Retina (tissue), 1 donor: Measurements from ENCODE around the gene FN3K.
"Not testable (repeated sequence)": the region's sequence is repeated elsewhere in the genome, so short reads cannot be mapped to it uniquely, and the experiment has no call there.

Source experiments
- DNase-seq: peaks from one replicate; pipeline ENCODE4 v3.0.0-alpha.2; 2016

FN3K gene

GRCh38 chr17:82737967-82738877 is 2.8 kb downstream of the FN3K start:
- no peak for DNase-seq

DNA sequence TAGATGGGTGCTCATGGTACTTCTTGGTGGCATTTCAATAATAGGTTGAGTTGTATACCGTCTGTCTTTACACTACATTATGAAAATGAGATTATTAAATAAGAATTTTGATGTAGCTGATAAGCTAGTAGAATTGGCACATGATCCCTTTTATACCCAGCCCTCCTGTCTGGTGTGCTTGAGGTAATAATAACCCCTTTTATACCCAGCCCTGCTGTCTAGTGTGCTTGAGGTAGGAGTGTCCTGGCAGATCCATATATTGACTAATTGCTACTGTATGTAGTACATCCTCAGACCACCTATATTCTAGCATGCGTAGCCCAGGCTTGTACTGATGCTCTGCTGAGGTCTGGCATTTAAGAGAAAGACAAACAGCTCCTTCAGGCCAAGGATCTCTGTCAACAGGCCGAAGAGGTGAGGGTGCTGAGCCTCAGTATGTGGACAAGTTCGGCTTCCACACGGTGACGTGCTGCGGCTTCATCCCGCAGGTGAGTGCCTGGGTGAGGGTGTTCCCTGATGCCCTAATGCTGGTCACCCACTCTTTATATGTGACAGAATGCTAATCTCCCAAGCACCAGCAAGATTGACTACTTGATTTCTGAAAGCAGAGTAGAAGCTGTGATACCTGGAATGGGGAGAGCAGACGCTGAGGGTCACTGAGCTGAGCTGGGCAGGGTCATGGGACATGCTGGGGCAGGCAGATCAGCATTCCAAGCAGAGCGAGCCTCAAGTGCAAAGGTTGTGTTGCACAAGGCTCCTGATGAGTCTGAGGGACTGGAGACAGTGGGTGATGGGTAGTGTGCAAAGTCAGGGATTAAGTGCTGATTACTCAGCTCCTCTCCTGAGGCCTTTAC is 5.7 kb downstream of the FN3K start:
- no peak for DNase-seq

DNA sequence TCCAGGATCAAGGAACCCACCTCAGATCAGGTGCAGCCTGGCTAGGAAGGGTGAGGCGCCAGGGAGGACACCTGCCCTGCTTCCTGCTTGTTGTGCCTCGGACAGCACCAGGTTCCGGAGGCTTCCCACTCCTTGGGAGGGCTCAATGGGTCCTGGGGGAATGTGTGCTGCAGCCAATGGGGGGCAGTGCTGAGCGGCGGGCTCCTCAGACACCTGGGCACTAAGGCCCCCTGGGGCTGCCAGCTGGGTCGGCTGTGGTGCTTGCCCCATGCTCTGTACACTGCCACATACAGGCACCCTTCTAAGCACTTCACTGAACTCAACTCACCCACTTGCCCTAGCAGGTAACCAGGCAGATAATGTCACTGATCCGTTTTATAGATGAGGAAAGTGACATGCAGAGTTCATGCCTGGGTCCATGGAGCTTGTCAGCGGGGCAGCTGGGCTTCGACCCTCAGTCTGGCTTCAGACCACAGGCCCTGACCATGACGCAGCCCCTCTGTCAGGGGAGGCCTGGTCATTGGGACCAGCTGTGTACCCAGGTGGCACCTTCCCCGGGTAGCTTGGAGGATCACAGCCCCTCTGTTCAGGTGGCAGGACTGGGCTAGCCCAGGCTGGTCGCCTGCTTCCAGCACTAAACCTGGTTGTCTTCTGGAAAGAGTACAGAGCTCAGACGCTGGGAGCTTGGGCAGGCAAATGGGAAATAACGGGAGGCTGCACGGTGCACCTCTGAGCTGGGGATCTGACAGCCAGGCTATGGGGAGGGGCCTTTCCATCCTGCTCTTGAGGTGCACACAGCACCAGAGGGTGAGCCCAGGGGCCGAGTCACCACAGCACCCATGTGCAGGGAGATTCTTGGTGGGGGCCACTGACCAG is 8.2 kb downstream of the FN3K start:
- no peak for DNase-seq

- not testable (repeated sequence) for DNase-seq
These were observed 9.3 kb downstream of the FN3K start for GRCh38 chr17:82744736-82745135.

DNA sequence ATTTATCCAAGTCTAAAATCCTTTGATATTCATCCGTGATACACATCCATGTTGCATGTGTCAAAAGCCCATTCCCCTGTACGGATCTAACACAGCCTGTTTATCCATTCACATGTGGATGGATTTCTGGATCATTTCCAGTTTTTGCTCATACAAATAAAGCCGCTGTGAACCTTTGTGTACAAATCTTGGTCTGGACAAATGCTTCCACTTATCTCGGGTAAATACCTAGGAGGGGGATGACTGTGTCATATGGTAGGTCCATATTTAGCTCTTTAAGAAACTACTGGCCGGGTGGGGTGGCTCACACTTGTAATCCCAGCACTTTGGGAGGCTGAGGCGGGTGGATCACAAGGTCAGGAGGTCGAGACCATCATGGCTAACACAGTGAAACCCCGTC is 10.1 kb downstream of the FN3K start:
- no peak for DNase-seq

GRCh38 chr17:82748756-82749155 is 13.3 kb downstream of the FN3K start:
- no peak for DNase-seq

- DNase-seq: peak; percentile 37
These were observed 15.0 kb downstream of the FN3K start for GRCh38 chr17:82750241-82750908.

- peak; percentile 83 for DNase-seq
These were observed 15.8 kb downstream of the FN3K start for GRCh38 chr17:82751171-82751570.

DNA sequence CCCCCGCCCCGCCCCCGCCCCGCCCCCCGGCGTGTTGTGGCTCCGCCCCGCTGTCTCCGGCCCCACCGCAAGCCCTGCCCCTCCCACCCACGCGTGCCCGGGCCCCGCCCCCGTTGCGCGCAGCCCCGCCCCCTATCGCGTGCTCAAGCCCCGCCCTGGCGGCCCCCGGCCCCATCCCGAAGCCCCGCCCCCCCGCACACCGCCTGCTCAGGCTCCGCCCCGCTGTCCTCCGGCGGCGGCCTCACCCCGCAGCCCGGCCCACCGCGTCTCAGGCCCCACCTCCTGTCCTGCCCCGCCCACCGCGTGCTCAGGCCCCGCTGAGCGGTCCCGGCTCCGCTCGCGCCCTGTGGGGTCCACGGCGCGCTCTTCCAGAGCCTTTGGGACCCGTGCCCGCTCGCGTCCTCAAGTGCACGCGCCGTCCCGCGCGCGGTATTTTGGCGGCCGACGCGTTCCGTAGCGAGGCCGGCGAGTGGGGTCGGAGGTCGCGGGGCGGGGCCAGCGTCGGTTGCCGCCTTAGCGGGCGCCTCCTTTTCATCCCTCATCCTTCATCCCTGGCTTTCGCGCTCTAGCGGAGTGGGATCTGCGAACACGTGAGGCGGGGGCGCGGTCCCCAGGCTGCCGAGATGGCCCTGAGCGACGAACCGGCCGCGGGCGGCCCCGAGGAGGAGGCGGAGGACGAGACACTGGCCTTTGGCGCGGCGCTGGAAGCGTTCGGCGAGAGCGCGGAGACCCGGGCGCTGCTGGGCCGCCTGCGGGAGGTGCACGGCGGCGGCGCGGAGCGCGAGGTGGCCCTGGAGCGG is 16.4 kb downstream of the FN3K start, which contains the start of gene TBCD:
TBCD (plus strand) TSS at position 495 of the 800 bp plus-strand sequence; CDS start at position 624, 129 bp downstream.
- DNase-seq: peak; percentile 99

- DNase-seq: peak; percentile 57
These were observed 17.2 kb downstream of the FN3K start for GRCh38 chr17:82752371-82753200.

DNA sequence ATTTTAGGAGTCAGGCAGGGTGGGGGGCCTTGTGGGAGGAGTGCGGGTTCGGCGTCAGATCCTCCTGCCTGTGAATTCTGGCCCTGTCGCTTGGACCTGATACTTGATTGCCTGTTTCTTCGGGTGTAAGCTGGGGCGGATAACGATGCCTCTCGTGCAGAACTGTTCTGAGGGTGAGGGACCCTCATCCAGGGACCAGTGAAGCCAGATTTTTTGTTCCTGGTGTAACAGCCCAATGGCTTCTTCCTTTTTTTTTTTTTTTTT is 17.7 kb downstream of the FN3K start:
- DNase-seq: no peak

DNA sequence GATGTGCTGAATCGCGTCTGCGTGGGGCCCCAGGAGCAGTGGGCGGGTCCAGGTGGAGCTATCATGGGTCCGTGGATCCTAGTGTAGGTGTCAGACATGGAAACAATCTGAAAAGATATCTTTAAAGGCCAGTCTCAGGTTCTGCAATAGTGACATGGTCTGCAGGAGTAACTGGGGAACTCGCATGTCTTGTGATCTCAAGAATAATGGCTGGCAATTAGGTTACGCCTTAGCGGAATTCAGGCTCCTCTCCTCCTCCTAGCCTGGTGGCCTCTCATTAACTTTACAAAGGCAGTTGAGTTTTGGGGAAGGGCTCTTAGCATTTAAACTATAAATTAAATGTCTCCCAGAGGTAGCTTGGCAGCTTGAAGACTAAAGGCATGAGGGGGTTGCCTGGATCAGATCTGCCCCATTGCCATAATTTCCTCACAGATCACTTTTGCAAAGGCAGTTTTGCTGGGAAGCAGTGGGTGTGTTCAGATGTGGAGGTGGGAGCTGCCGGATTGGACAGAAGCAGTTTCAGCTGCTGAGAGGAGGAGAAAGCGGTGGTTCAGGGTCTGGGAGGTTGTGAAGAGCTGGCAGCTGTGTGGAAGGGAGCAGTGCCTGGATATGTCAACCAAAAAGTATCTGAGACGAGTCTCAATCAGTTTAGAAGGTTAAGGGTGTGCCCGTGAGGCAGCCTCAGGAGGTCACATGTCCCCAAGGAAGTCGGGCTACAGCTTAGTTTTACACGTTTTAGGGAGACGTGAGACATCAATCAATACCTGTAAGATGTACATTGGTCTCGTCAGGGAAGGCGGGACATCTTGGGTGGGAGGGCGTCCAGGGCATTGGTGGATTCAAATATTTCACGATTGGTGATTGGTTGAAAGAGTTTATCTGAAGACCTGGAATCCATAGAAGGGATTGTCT is 19.1 kb downstream of the FN3K start:
- DNase-seq: peak; percentile 22

DNA sequence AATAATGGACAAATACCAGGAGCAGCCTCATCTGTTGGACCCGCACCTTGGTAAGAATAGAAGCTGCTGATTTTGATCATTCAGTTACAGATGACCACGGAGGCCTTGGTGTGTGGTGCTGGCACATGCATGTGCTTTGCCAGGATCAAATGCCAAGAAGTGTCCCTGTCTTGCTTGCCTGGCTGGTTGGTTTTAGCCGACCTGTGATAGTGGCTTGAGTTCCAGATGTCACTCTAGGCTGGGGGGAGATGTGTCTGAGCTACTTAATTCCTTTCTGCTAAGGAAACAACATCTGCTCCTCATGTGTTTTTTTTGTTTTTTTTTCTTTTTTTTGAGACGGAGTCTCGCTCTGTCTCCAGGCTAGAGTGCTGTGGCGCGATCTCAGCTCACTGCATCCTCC is 20.8 kb downstream of the FN3K start:
- DNase-seq: no peak

DNA sequence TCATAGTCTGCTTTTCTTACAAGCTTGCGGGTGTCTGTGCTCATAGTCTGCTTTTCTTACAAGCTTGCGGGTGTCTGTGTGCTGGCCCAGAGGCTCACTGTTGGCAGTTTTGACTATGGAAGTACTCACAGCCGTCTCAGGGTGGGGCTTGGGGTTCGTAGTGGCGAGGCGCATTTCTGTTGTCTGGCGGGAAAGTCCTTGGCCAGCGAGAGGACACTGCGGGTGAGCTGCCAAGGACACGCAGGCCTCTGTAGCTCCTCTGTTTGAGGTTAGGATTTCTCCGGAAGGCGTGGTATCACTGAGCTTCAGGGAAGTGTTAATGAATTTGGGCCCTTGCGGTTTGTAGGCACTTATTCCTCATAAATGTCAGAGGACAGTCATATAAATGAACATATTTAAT is 30.0 kb downstream of the FN3K start:
- no peak for DNase-seq

GRCh38 chr17:82767041-82767754 is 31.8 kb downstream of the FN3K start:
- peak; percentile 29 for DNase-seq

DNA sequence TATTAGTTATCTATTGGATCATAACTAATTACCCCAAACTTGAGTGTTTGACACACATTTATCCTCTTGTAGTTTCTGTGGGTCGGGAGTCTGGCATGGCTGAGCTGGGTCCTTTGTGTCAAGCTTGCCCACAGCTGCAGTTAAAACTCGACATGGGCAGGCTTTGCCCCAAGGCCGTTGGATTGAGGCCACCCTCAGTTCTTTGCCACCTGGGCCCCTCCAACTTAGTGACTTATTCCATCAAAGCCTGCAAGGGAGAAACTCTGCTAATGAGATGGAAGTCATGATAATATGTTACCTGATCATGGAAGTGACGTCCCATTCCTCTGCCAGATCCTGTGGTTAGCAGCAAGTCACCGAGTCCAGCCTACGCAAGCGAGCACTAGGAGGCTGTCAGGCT is 33.6 kb downstream of the FN3K start:
- no peak for DNase-seq

GRCh38 chr17:82772026-82772425 is 36.6 kb downstream of the FN3K start:
- DNase-seq: no peak

DNA sequence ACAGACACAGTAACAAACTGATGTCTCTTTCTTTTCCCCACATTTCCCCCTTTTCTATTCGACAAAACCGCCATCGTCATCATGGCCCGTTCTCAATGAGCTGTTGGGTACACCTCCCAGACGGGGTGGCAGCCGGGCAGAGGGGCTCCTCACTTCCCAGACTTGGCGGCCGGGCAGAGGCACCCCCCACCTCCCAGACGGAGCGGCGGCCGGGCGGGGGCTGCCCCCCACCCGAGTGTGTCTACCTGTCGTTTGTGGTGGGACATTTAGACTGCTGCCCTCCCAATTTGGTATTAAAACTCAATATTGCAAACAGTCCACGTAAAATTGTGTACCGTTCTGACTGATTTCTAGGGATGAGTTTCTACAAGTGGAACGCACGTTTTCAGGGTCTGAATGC is 39.0 kb downstream of the FN3K start:
- not testable (repeated sequence) for DNase-seq
